HG03039 (cell line): ENCODE data around the gene KLHL35.

ENCODE experiments used
- ATAC-seq: cut with Tn5 transposase; IDR thresholded peaks from one replicate; pipeline ENCODE4 v1.9.1; 2021; ENCODE audit warnings: mild to moderate bottlenecking, moderate library complexity; ENCODE audit not compliant: unreplicated experiment

The KLHL35 gene

GRCh38 chr11:75469785-75470405 lies 36.9 kb upstream of the KLHL35 start:
- ATAC-seq = no peak

DNA sequence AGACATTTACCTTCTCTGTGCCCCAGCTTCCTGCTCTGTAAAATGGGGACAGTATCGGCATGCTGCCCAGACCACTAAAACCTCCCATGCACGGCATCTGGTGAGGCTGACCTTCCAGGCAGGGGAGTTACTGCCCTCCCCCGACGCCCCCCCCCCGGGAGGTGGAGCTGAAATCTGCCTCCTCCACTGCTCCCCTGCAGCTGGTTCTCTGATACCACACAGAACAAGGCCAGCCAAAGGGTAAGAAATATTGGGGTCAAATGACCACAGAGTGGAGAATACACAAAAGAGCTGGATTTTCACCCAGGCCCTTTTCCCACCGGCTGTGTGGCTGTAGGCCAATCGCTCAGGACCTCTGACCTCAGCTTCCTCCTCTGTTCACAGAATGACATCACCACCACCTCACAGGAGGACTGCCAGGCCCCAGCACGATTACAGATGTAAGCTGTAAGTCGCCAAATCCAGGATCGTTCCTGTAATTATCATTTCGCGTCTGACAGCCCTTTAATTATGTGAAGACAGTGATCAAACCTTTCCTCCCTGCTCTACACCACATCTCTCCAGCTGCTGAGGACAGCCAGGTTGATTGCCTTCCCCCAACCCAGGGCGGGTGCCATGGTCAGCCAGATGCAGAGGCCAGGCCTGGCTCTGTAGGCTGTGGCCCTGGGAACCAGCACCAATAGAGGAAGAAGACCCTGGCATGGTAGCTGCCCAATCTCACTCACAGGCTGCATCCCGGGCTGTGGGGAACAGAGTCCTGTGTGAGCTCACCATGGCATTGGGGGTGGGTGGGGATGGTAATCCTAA lies 35.7 kb upstream of the KLHL35 start:
- ATAC-seq = no peak

GRCh38 chr11:75467881-75468280 lies 34.9 kb upstream of the KLHL35 start:
- no peak for ATAC-seq

DNA sequence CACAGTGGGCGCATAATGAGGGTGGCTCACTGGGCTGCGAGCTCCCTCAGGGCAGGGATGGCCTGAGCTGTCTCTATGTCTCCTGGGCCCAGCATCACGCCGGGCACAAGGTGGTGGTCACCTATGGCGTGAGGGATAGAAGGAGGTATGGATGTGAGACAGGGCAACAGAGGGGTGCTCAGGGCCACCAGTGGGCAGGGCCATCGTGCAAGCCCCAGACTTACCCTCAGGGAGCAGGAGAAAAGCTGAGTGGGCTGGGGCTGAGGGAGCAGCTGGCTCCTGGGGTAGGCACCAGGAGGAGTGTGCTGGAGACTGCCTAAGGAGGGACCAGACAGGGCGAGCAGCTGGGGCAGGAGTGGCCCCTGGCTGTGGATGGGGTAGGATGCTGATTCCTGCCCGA lies 34.3 kb upstream of the KLHL35 start:
- no peak for ATAC-seq

DNA sequence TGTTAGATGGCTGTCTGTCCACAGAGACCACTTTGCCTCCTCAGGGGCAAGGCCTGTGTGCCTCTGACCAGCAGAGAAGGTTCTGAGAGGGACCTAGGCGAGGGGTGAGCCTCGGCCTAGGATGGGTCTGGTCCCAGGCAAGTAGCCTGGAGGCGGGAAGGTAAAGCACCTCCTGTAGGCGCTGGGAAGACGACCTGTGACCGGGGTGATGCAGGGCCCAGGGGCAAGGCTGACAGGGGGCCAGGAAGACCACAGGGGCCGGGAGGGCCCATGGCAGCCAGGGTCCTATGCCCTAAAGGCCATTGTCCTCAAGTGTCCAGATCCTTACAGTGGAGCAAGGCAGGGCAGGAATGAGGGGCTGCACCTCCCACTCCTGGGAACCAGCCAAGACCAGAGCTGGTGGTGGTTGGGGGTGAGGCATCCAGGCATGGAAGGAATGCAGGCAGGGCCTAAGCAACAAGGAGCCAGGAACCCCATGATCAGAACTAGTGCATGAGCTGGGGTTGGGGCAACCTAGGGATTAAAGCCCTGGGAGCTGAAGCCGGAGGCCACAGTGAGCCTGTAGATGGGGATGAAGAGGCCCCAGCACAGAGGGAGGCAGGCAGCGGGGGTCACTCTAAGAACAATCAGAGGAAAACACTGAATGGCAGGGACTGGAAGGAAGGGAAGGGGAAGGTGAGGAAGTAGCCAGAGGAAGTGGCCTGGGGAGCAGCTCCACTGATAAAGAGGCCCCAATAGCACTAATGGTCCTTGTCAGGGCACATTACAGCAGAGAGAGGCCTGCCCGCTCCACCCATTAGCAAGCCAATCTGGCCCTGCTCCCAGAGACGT lies 32.9 kb upstream of the KLHL35 start:
- no peak for ATAC-seq

GRCh38 chr11:75463106-75463774 lies 30.2 kb upstream of the KLHL35 start:
- ATAC-seq = no peak

- no peak for ATAC-seq
These were observed 29.2 kb upstream of the KLHL35 start for GRCh38 chr11:75462117-75462653.

- ATAC-seq = no peak
These were observed 28.1 kb upstream of the KLHL35 start for GRCh38 chr11:75461151-75461550.

DNA sequence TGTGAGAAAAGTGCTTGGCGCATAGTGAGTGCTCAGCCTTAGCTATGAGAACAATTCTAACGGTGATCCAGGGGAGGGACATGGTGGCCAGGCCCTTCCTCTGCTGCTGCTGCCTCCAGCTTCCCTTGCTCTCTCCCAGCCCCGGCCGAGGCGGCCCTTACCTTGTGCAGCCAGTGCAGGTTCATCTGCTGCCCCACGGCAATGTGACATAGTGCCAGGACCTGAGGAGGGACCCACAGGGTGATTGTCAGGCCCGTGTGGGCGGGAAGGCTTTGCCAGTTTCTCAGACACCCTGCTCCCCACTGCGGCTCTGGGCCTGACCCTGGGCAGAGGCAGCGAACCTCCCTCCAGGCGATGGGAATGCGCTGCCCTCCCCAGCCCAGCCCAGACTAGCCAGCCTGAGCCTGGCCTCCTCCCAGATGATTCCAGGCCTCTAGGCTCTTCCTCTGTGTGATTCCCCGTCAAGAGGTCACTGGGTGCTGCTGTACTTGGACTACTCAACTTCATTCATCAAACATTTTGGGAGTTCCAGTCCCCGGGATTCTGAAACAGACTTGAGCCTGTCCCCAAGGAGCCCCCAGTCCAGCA lies 23.7 kb upstream of the KLHL35 start:
- ATAC-seq = no peak

- ATAC-seq = no peak
These were observed 22.0 kb upstream of the KLHL35 start for GRCh38 chr11:75454987-75455386.

DNA sequence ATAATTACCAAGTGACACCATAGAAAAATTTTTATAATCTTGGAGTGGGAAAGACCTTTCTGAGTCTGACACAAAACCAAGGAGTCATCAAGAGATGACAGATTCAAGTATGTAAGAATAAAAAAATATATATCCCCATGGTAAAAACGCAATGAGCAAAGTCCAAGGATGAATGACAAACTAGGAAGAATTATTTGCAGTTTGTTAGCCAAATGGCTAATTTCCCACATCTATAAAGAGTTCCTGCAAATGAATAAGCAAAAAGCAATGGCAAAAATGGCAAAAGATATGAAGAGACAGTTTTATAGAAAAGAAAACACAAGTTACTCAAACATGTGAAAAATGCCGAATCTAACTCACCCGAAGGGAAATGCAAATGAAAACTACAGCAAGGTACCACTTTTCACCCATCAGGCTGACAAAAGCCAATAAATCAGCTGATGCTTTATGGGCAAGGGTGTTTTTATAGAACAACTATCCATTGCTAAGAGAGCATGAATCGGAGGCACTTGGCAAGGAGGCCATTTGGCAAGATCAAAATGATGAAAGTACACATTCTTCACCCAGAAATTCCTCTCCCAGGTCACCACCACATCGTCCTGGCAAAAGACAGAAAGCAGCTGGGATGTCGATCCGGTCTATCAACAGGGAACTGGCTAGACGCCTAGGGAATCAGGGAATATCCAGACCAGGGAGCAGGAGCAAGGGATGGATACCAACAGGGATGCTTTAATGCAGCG lies 21.1 kb upstream of the KLHL35 start:
- no peak for ATAC-seq

GRCh38 chr11:75450826-75451821 lies 18.1 kb upstream of the KLHL35 start:
- no peak for ATAC-seq

DNA sequence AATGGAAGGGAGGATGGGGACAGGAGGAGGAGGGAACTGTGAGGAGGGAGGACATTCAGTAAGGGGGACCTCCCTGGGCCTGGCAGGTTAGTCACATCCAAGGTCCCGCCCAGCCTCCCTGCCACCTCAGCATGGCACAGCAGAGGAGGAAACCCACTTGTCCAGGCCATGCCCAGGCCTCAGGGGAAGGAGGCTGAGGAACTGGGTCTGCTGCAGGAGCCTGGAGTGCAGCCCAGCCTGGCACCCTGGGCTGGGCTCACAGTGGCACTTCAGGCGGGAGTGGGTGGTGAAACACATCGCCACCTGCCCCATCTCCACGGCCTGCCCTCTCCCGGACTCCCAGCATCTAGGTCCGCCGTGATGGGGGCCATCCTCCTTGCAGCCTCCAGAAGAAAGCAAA lies 17.2 kb upstream of the KLHL35 start:
- no peak for ATAC-seq

GRCh38 chr11:75449776-75450175 lies 16.8 kb upstream of the KLHL35 start:
- ATAC-seq = no peak

- no peak for ATAC-seq
These were observed 16.3 kb upstream of the KLHL35 start for GRCh38 chr11:75449271-75449670.

- no peak for ATAC-seq
These were observed 14.4 kb upstream of the KLHL35 start for GRCh38 chr11:75447415-75447814.

DNA sequence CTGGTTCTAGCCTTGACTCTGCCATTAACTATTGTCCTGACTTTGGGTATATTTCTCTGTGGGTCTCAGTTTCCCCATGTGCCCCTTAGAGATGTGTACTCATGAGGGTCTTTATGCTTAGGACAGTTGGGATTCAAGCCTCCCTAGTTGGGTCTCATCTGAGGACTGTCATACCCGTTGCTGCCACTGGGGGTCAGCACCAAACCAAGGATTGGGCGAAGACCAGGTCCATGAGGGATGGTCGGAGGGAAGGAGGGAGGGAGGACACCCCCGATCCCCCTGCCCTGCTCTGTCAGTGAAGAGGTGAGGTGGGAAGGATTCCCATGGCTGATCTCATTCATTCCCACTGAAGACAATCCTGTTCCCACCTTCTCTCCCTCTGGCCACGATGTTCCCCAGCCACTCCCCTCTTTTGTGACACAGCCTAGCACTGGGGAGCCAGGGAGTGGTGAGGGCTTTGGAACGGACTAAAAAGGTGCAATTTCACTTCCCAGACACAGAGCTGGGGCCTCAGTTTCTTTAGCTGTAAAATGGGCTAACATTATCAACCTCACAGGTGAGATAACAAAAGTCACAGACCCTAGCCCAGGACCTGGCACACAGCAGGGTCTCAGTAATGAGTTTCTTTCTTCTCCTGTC lies 12.4 kb upstream of the KLHL35 start:
- ATAC-seq = no peak

GRCh38 chr11:75443043-75443442 lies 10.0 kb upstream of the KLHL35 start:
- no peak for ATAC-seq
